Trophoblast cell (in vitro differentiated cells and primary cell): ENCODE measurements around the gene SLC20A1.

Experiments used
- DNase-seq, 2 donors: peaks; one replicate each; pipeline ENCODE4 v3.0.0-alpha.2; 2016
- H2AFZ ChIP-seq: 2 replicates; pipeline ENCODE4 v1.6.1; 2013; ENCODE audit warnings: low read length, moderate library complexity, mild to moderate bottlenecking; ENCODE audit not compliant: insufficient read depth, poor library complexity
- H2AK5ac ChIP-seq: 2 replicates; pipeline ENCODE4 v1.6.1; 2013; ENCODE audit warnings: mild to moderate bottlenecking, low read length
- H2BK120ac ChIP-seq: 2 replicates; pipeline ENCODE4 v1.6.1; 2013; ENCODE audit warnings: low read length, mild to moderate bottlenecking, moderate library complexity; ENCODE audit not compliant: insufficient read depth, poor library complexity
- H2BK12ac ChIP-seq: 2 replicates; pipeline ENCODE4 v1.6.1; 2013; ENCODE audit warnings: mild to moderate bottlenecking, low read length, moderate library complexity
- H2BK5ac ChIP-seq: 2 replicates; pipeline ENCODE4 v1.6.1; 2013; ENCODE audit warnings: low read length, low read depth, moderate library complexity, mild to moderate bottlenecking; ENCODE audit not compliant: poor library complexity
- H3K14ac ChIP-seq: 2 replicates; pipeline ENCODE4 v1.6.1; 2013; ENCODE audit warnings: mild to moderate bottlenecking, low read length
- H3K18ac ChIP-seq: 2 replicates; pipeline ENCODE4 v1.6.1; 2013; ENCODE audit warnings: mild to moderate bottlenecking, low read length
- H3K23ac ChIP-seq: 2 replicates; pipeline ENCODE4 v1.6.1; 2013; ENCODE audit warnings: low read length
- H3K27ac ChIP-seq: 2 replicates; pipeline ENCODE4 v1.5.1; 2013; ENCODE audit warnings: low read depth, mild to moderate bottlenecking, inconsistent platforms, low read length, moderate library complexity
- H3K27me3 ChIP-seq: 2 replicates; pipeline ENCODE4 v1.6.1; 2013; ENCODE audit warnings: inconsistent platforms, mild to moderate bottlenecking, low read length, moderate library complexity; ENCODE audit not compliant: insufficient read depth
- H3K36me3 ChIP-seq, 2 experiments: 1 replicate in 1 of 2; 2 replicates in 1 of 2; pipeline ENCODE4 v1.6.1; 2013; ENCODE audit warnings: low read length in 2 of 2, mild to moderate bottlenecking in 2 of 2, moderate library complexity in 1 of 2; ENCODE audit not compliant: insufficient read depth in 2 of 2, control insufficient read depth in 1 of 2
- H3K4ac ChIP-seq: 2 replicates; pipeline ENCODE4 v1.6.1; 2013; ENCODE audit warnings: low read depth, mild to moderate bottlenecking, low read length, moderate library complexity
- H3K4me1 ChIP-seq, 2 experiments: 1 replicate in 1 of 2; 2 replicates in 1 of 2; pipeline ENCODE4 v1.6.1; 2013; ENCODE audit warnings: low read length in 2 of 2, mild to moderate bottlenecking in 2 of 2, moderate library complexity in 1 of 2; ENCODE audit not compliant: insufficient read depth in 2 of 2, control insufficient read depth in 1 of 2
- H3K4me2 ChIP-seq: 2 replicates; pipeline ENCODE4 v1.6.1; 2013; ENCODE audit warnings: inconsistent platforms, mild to moderate bottlenecking, low read length, moderate library complexity
- H3K4me3 ChIP-seq: 2 replicates; pipeline ENCODE4 v1.5.1; 2013; ENCODE audit warnings: mild to moderate bottlenecking, low read depth, low read length, inconsistent platforms
- H3K79me1 ChIP-seq: one replicate; pipeline ENCODE4 v1.6.1; 2013; ENCODE audit warnings: low read length
- H3K79me2 ChIP-seq: 2 replicates; pipeline ENCODE4 v1.6.1; 2013; ENCODE audit warnings: low read length, mild to moderate bottlenecking; ENCODE audit not compliant: control insufficient read depth, insufficient read depth, poor library complexity
- H3K9ac ChIP-seq: 2 replicates; pipeline ENCODE4 v1.6.1; 2013; ENCODE audit warnings: mild to moderate bottlenecking, low read length
- H3K9me3 ChIP-seq: 2 replicates; pipeline ENCODE4 v1.6.1; 2013; ENCODE audit warnings: low read depth, mild to moderate bottlenecking, control low read depth, inconsistent platforms, low read length; ENCODE audit not compliant: insufficient read depth
- H4K12ac ChIP-seq: 2 replicates; pipeline ENCODE4 v1.6.1; 2013; ENCODE audit warnings: low read depth, mild to moderate bottlenecking, low read length, moderate library complexity
- H4K8ac ChIP-seq: 2 replicates; pipeline ENCODE4 v1.6.1; 2013; ENCODE audit warnings: low read depth, mild to moderate bottlenecking, low read length, moderate library complexity
- H4K91ac ChIP-seq: one replicate; pipeline ENCODE4 v1.6.1; 2013; ENCODE audit warnings: low read depth, mild to moderate bottlenecking, low read length, moderate library complexity
- WGBS: extraction: QIAGEN DNeasy Blood & Tissue Kit; methylation state at CpG from one replicate; pipeline ENCODE4 v1.1.7; 2013; ENCODE audit warnings: missing lambda C conversion rate; ENCODE audit not compliant: insufficient read length, insufficient coverage; ENCODE audit errors: extremely low coverage; 5-methylcytosine and 5-hydroxymethylcytosine counted together

Gene SLC20A1

DNA sequence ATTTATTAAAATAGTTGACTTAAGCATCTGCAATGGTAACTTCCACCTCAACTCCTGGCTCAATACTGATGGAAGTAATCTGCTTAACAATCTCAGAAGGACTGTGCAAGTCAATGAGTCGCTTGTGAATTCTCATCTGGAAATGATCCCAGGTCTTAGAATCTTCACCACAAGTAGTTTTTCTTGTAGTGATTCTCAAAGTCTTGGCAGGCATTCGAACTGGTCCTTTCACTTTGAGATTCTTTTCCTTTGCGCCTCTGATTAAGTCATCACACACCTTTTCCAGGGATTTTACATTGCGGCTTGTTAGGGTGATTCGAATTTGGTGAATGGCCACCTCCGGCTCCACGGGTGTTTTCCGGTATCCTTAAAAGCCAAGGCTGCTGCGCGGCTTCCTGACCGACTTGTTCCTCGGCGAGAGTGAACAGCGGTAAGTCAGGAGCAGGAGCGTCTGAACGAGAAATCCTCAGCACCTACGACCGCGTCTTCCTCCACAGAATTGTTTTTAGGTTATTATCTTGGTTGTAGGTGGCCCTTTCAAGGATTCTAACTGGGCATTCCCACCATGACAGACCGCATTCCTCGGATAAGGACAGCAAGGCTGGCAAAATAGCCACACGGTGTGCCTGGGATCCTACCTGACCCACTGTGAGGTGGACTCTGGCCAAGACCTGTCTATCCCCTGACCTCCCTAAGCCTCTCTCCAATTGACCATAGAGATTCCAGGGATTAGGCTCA, 23.8 kb upstream of the SLC20A1 start:
- Histone ChIP-seq H2BK5ac (no peak overlapping the region), H3K4me1 (peaks cover 4% of the 10 kb centered on the region in 2 experiments), H2AFZ (no peak overlapping the region), H3K79me2 (no peaks in the 10 kb centered on the region), H3K23ac (no peak overlapping the region), H3K9me3 (no peaks in the 10 kb centered on the region), H2AK5ac (no peak overlapping the region), H3K9ac (no peak overlapping the region), H2BK12ac (no peak overlapping the region), H3K4me2 (no peak overlapping the region), H4K12ac (no peak overlapping the region), H3K18ac (no peak overlapping the region), H3K4ac (no peak overlapping the region), H3K27ac (no peak overlapping the region), H2BK120ac (no peak overlapping the region), H3K36me3 (no peaks in the 10 kb centered on the region), H3K4me3 (no peak overlapping the region), H3K79me1 (no peaks in the 10 kb centered on the region), H3K27me3 (no peaks in the 10 kb centered on the region), H3K14ac (no peak overlapping the region), H4K8ac (no peak overlapping the region), H4K91ac (no peak overlapping the region)
- no CpG with 5 or more reads among the region's 22 CpGs for WGBS
- DNase-seq, result no peak

DNA sequence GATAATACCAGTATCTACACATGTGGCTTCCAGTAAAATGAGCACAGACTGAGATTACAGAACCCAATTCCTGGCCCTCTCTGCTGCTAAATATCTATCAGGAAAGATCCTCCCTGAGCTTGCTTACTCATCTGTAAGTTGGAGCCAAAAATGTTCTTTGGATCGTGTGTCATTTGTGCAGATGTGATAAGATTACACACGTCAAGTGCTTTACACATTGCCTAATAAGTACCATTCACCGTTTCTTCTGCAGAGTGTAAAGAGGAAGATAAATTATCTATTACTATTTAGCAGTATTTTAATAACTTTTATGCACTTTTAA, 23.2 kb upstream of the SLC20A1 start:
- H3K27ac ChIP-seq, result no peak overlapping the region
- no peak overlapping the region for H3K14ac ChIP-seq
- no peak overlapping the region for H2AFZ ChIP-seq
- H2BK120ac ChIP-seq, result no peak overlapping the region
- no peaks in the 10 kb centered on the region for H3K27me3 ChIP-seq
- H3K9ac ChIP-seq, result no peak overlapping the region
- H3K4ac ChIP-seq, result no peak overlapping the region
- H3K79me2 ChIP-seq, result no peaks in the 10 kb centered on the region
- H4K8ac ChIP-seq, result no peak overlapping the region
- H3K4me1 ChIP-seq, result peaks cover 7% of the 10 kb centered on the region in 2 experiments
- H3K36me3 ChIP-seq, result no peaks in the 10 kb centered on the region
- H3K4me3 ChIP-seq, result no peak overlapping the region
- H2BK5ac ChIP-seq, result no peak overlapping the region
- DNase-seq, result peak; percentile 87 to 96
- no peak overlapping the region for H4K91ac ChIP-seq
- H3K9me3 ChIP-seq, result no peaks in the 10 kb centered on the region
- no peak overlapping the region for H4K12ac ChIP-seq
- H3K4me2 ChIP-seq, result no peak overlapping the region
- H2BK12ac ChIP-seq, result no peak overlapping the region
- H3K23ac ChIP-seq, result no peak overlapping the region
- H2AK5ac ChIP-seq, result no peak overlapping the region
- H3K18ac ChIP-seq, result no peak overlapping the region
- no CpG with 5 or more reads among the region's 3 CpGs for WGBS
- H3K79me1 ChIP-seq, result peaks cover 3% of the 10 kb centered on the region

DNA sequence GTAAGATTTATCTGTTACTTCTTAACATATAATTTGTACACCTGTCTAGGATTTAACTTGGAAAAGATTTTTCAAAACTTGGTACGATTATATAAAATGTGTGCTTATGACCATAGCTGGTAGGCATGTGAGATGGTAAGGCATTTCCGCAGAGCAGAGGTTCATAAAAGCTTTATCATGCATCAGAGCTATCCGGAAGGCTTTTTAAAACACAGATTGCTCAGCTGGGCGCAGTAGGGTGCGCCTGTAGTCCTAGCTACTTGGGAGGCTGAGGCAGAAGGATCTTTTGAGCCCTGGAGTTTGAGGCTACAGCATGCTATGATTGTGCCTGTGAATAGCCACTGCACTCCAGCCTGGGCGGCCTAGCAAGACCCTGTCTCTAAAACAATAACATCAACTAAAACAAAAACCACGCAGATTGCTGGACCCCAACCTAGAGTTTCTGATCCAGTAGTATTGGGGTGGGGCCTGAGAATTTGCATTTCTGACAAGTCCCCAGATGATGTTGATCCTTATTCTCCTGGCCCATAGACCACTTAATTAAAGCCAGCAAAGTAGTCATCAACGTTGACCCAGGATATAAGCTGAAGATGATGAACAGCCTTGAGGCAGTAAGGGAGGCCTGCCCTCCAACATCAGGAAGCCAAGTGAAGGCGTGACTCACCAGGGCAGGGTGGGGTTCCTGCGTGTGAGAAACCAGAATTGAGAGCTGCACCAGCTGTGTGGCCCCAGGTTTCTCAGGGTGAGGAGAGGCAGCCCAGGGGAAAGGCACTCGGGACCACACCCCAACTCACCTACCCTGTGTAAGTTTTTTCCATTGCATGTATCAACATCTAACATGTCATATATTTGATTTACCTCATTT, 21.6 kb upstream of the SLC20A1 start:
- H3K14ac ChIP-seq, result no peak overlapping the region
- DNase-seq, result peak in 1 of 2 donors; percentile 15
- H3K23ac ChIP-seq, result no peak overlapping the region
- H3K18ac ChIP-seq, result no peak overlapping the region
- WGBS, result no CpG with 5 or more reads among the region's 11 CpGs
- peaks cover 3% of the 10 kb centered on the region for H3K79me1 ChIP-seq
- no peaks in the 10 kb centered on the region for H3K27me3 ChIP-seq
- H3K79me2 ChIP-seq, result no peaks in the 10 kb centered on the region
- H3K4me1 ChIP-seq, result peaks cover 11 to 12% of the 10 kb centered on the region in 2 experiments
- no peak overlapping the region for H3K9ac ChIP-seq
- no peak overlapping the region for H3K27ac ChIP-seq
- H2BK5ac ChIP-seq, result no peak overlapping the region
- H2AK5ac ChIP-seq, result no peak overlapping the region
- no peak overlapping the region for H4K91ac ChIP-seq
- no peak overlapping the region for H2BK12ac ChIP-seq
- no peak overlapping the region for H4K12ac ChIP-seq
- no peak overlapping the region for H2AFZ ChIP-seq
- no peaks in the 10 kb centered on the region for H3K36me3 ChIP-seq
- H2BK120ac ChIP-seq, result no peak overlapping the region
- peak overlapping the region; percentile 5 for H3K4me3 ChIP-seq
- H3K4me2 ChIP-seq, result no peak overlapping the region
- H3K4ac ChIP-seq, result no peak overlapping the region
- H3K9me3 ChIP-seq, result no peaks in the 10 kb centered on the region
- H4K8ac ChIP-seq, result no peak overlapping the region

DNA sequence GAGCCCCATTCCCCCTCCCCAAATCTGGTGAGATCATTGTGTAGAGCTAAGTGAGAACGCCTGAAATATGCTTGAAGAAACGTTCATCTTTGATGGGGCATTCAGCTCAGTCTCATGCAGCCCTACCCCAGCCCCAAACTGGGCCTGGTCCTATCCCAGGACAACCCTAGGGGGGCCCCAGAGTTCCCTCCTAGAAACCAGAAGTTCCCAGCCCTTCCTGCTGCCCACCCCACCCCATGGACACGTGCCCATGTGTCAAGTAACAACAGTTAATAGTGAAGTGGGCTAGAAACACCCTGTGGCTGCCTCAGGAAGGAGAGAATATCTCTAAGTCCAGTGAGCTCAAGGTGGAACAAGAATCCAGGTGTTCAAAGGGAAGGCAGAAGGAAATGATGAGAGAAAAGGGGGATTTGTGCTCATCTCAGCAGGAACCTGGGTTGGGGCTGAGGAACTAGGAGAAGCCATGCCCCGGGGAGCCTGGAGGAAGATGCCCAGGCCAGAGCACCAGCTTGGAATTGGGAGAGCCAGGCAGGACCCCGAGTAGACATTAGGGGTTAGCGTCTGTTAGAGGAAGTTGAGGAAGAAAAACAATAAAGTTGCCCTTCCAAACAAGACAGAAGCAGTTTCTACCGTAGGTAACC, 20.1 kb upstream of the SLC20A1 start:
- no peak overlapping the region for H2BK5ac ChIP-seq
- no peak overlapping the region for H2AFZ ChIP-seq
- H4K91ac ChIP-seq, result no peak overlapping the region
- H3K9me3 ChIP-seq, result no peaks in the 10 kb centered on the region
- no peak overlapping the region for H3K14ac ChIP-seq
- H3K4me1 ChIP-seq, result peaks cover 16 to 17% of the 10 kb centered on the region in 2 experiments
- H3K79me2 ChIP-seq, result no peaks in the 10 kb centered on the region
- H4K8ac ChIP-seq, result no peak overlapping the region
- no CpG with 5 or more reads among the region's 7 CpGs for WGBS
- no peak overlapping the region for H2AK5ac ChIP-seq
- no peaks in the 10 kb centered on the region for H3K27me3 ChIP-seq
- no peak overlapping the region for H3K9ac ChIP-seq
- H3K27ac ChIP-seq, result no peak overlapping the region
- H3K4me3 ChIP-seq, result no peak overlapping the region
- no peak overlapping the region for H2BK120ac ChIP-seq
- DNase-seq, result no peak
- H2BK12ac ChIP-seq, result no peak overlapping the region
- H3K4ac ChIP-seq, result no peak overlapping the region
- peaks cover 7% of the 10 kb centered on the region for H3K79me1 ChIP-seq
- no peak overlapping the region for H3K23ac ChIP-seq
- no peaks in the 10 kb centered on the region for H3K36me3 ChIP-seq
- no peak overlapping the region for H3K18ac ChIP-seq
- no peak overlapping the region for H4K12ac ChIP-seq
- no peak overlapping the region for H3K4me2 ChIP-seq
